ENCODE data around the gene DYSF.

The DYSF gene

GRCh38 chr2:71619230-71619741, 165.9 kb downstream of the DYSF start:
- TF ChIP-seq, protein P1, sequence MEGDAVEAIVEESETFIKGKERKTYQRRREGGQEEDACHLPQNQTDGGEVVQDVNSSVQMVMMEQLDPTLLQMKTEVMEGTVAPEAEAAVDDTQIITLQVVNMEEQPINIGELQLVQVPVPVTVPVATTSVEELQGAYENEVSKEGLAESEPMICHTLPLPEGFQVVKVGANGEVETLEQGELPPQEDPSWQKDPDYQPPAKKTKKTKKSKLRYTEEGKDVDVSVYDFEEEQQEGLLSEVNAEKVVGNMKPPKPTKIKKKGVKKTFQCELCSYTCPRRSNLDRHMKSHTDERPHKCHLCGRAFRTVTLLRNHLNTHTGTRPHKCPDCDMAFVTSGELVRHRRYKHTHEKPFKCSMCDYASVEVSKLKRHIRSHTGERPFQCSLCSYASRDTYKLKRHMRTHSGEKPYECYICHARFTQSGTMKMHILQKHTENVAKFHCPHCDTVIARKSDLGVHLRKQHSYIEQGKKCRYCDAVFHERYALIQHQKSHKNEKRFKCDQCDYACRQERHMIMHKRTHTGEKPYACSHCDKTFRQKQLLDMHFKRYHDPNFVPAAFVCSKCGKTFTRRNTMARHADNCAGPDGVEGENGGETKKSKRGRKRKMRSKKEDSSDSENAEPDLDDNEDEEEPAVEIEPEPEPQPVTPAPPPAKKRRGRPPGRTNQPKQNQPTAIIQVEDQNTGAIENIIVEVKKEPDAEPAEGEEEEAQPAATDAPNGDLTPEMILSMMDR (IDR thresholded peaks at IDR 0.05) = no peak

- TF ChIP-seq, protein P1 (IDR thresholded peaks at IDR 0.05) = no peak
Observed at GRCh38 chr2:71620116-71620515, 166.8 kb downstream of the DYSF start.

- TF ChIP-seq, protein P1 (IDR thresholded peaks at IDR 0.05) = no peak
Observed at GRCh38 chr2:71620851-71621251, 167.5 kb downstream of the DYSF start.

GRCh38 chr2:71629273-71629672, 175.9 kb downstream of the DYSF start:
- TF ChIP-seq, protein P1 (IDR thresholded peaks at IDR 0.05) = no peak

DNA sequence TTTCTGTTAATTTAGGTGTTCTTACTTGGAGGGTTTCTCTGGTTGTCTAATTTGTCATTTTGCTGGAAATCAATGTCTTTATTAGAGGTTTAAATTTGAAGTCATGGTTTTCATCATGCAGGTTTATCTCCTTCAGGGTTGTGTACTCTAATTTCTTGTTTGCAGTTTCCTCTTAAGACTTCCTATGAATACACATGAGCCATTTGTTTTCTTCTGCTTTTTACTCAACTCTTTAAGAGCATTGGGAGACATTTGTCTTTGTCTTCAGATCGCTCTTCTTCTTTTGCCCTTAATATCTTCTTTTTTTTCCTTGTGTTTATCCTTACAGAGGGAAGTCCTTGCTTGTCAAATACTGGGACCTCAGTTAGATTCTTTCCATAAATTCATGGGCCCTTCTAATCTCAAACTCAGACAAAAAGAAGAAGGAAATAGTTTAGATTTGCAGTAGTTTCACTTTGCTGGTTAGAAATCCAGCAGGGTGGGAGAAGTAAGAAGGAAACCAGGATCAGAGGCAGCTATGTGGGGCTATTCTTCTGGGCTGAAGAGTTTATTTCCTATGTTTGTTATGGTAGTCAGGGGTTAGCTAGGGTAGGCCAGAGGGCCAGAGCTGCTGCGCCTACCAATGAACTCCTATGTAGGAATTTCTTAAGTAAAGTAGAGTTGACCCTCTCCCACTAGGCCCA, 176.6 kb downstream of the DYSF start:
- TF ChIP-seq, protein P1 (IDR thresholded peaks at IDR 0.05) = no peak

DNA sequence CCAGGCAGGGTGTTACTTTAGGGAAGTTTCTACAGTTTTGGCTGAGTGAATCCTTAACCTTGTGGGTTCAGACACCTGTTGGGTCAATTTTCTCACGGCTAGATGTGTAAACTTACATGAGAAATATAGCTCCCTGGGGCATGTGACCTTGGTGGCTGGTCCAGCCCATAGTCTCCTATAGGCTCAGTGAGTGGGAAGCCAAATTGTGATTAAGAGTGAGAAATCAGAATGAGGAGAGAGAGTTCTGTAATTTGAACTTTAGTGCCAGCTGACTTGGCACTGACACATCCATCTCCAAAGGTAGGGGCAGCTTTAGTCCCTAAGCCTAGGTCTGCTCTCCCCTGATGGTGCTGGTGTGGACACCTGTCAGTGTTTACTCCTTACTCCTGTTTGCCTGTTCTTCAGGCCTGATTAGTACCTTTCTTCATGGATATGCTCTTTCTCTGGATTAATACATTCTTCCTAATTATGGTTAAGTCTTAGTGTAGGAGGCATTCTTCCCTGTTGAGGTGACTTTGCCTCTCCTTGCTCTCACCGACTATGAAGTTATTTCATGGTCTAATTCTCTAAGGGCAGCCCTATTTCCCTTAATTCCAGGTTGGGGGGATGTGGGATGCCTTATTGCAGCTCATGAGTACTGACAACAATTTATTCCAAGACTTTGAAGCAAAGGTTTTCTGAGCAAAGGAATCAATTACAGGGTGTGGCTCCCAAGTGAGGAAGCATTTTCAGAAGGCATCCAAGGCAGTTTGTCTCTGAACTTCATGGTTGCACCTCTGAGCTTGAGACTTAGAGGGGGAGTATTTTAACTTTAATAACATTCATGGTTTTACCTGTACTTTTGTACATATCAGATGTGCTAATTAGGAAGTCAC, 177.3 kb downstream of the DYSF start:
- TF ChIP-seq, protein P1 (IDR thresholded peaks at IDR 0.05) = no peak

DNA sequence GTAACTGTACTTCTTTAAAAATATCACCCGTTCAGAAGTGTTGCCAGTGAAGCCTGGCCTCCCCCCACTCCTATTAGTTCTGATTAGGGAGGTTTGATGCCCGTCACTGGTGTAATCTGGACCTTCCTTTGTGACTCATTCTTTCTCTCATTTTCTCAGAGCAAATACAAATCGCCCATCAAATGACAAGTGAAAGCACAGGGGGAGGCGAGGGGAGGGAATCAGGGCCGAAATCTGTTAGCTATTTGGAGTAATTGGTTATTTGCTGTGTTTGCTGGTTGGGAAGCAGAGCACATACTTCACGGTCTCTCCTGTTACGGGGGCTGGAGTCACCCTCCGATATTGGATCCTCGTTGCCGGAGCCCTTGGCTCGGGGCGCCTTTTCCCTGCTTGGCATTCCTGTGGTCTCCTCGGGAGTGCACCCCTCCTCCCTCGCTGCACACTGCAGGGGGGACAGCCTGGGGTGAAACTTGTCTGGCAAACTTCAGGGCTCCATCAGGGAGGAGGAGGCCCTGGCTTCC, 178.1 kb downstream of the DYSF start:
- TF ChIP-seq, protein P1 (IDR thresholded peaks at IDR 0.05) = no peak
